ENCODE data around the gene ZNF32. TPM values are rescaled to one million over a fixed set of nuclear protein-coding genes. Genes with fewer than 3 reads are reported as not detected.
"Not testable (repeated sequence)": the region's sequence is repeated elsewhere in the genome, so short reads cannot be mapped to it uniquely, and the experiment has no call there.

The ZNF32 gene
- total RNA-seq, 1 donor from 2014 or later: 25.7 TPM

- Mint-ChIP-seq H3K4me1 (ENCODE audit: unreplicated experiment) (peaks cover 2% of the 10 kb centered on the region), H3K36me3 (ENCODE audit: low read depth, unreplicated experiment) (peaks cover 48% of the 10 kb centered on the region), H3K27me3 (ENCODE audit: unreplicated experiment) (peaks cover 6% of the 10 kb centered on the region), H3K4me3 (ENCODE audit: unreplicated experiment) (peak overlapping the region; percentile 54), H3K9me3 (ENCODE audit: unreplicated experiment) (peaks cover 37% of the 10 kb centered on the region), H3K27ac (ENCODE audit: unreplicated experiment) (no peak overlapping the region)
- TF ChIP-seq CTCF (IDR thresholded peaks at IDR 0.05; ENCODE audit: unreplicated experiment): no peak
- no peak for DNase-seq (ENCODE audit: low spot score)
Measured at GRCh38 chr10:43645866-43646265, 2.8 kb downstream of the ZNF32 start.

DNA sequence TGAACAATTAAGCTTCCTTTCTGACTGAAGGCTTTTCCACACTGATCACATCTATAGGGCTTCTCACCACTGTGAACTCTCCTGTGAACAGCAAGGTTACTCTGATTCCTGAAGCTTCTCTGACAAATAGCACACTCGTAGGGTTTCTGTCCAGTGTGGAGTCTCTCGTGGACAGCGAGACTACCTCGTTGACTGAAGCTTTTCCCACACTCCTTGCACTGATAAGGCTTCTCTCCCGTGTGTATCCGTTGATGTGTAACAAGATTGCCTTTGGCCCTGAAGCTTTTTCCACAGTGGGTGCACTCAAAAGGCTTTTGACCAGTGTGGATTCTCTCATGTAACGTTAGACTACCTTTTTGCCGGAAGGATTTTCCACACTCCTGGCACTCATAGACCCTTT is 4.4 kb downstream of the ZNF32 start:
- peaks cover 5% of the 10 kb centered on the region for H3K27me3 Mint-ChIP-seq (ENCODE audit: unreplicated experiment)
- H3K9me3 Mint-ChIP-seq (ENCODE audit: unreplicated experiment): peaks cover 37% of the 10 kb centered on the region
- peaks cover 48% of the 10 kb centered on the region for H3K36me3 Mint-ChIP-seq (ENCODE audit: low read depth, unreplicated experiment)
- peak overlapping the region; percentile 79 for H3K4me3 Mint-ChIP-seq (ENCODE audit: unreplicated experiment)
- H3K4me1 Mint-ChIP-seq (ENCODE audit: unreplicated experiment): peaks cover 2% of the 10 kb centered on the region
- no peak overlapping the region for H3K27ac Mint-ChIP-seq (ENCODE audit: unreplicated experiment)
- TF ChIP-seq CTCF (IDR thresholded peaks at IDR 0.05; ENCODE audit: unreplicated experiment): no peak
- no peak for DNase-seq (ENCODE audit: low spot score)

GRCh38 chr10:43640603-43641002 is 8.1 kb downstream of the ZNF32 start:
- no peak overlapping the region for H3K27ac Mint-ChIP-seq (ENCODE audit: unreplicated experiment)
- peaks cover 30% of the 10 kb centered on the region for H3K36me3 Mint-ChIP-seq (ENCODE audit: low read depth, unreplicated experiment)
- peaks cover 22% of the 10 kb centered on the region for H3K9me3 Mint-ChIP-seq (ENCODE audit: unreplicated experiment)
- H3K4me3 Mint-ChIP-seq (ENCODE audit: unreplicated experiment): no peak overlapping the region
- DNase-seq (ENCODE audit: low spot score): no peak
- H3K27me3 Mint-ChIP-seq (ENCODE audit: unreplicated experiment): peaks cover 3% of the 10 kb centered on the region
- H3K4me1 Mint-ChIP-seq (ENCODE audit: unreplicated experiment): no peaks in the 10 kb centered on the region
- no peak for TF ChIP-seq CTCF (IDR thresholded peaks at IDR 0.05; ENCODE audit: unreplicated experiment)

GRCh38 chr10:43635816-43636215 is 12.9 kb downstream of the ZNF32 start:
- not testable (repeated sequence) for H3K4me3 Mint-ChIP-seq (ENCODE audit: unreplicated experiment); DNase-seq (ENCODE audit: low spot score); H3K4me1 Mint-ChIP-seq (ENCODE audit: unreplicated experiment); H3K27ac Mint-ChIP-seq (ENCODE audit: unreplicated experiment); H3K27me3 Mint-ChIP-seq (ENCODE audit: unreplicated experiment); H3K36me3 Mint-ChIP-seq (ENCODE audit: low read depth, unreplicated experiment); H3K9me3 Mint-ChIP-seq (ENCODE audit: unreplicated experiment)

- Mint-ChIP-seq H3K36me3 (ENCODE audit: low read depth, unreplicated experiment) (no peaks in the 10 kb centered on the region), H3K27me3 (ENCODE audit: unreplicated experiment) (peaks cover 3% of the 10 kb centered on the region), H3K4me3 (ENCODE audit: unreplicated experiment) (no peak overlapping the region), H3K27ac (ENCODE audit: unreplicated experiment) (no peak overlapping the region), H3K9me3 (ENCODE audit: unreplicated experiment) (peaks cover 6% of the 10 kb centered on the region), H3K4me1 (ENCODE audit: unreplicated experiment) (no peaks in the 10 kb centered on the region)
- no peak for DNase-seq (ENCODE audit: low spot score)
- no peak for TF ChIP-seq CTCF (IDR thresholded peaks at IDR 0.05; ENCODE audit: unreplicated experiment)
Measured at GRCh38 chr10:43628956-43629355, 19.7 kb downstream of the ZNF32 start.

DNA sequence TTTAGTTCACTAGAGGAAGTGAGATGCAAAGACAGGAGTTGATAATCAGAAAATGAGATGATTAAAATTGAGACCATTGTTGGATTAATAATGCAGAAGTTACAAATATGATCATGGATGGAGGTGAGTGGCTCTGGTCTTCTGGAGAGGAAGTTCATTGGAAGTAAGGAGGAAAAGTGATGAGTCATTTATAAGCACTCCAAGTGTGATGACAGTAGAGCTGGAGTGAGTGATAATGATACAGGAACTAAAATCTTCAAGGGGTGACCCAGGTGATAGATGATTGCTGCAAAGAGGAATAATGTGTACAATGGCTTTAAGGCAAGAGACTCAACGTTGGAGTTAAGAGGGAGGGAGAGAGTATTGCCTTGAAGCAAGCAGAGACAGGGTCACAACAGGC is 20.7 kb downstream of the ZNF32 start:
- Mint-ChIP-seq H3K27ac (ENCODE audit: unreplicated experiment) (no peak overlapping the region), H3K9me3 (ENCODE audit: unreplicated experiment) (peaks cover 6% of the 10 kb centered on the region), H3K4me1 (ENCODE audit: unreplicated experiment) (no peaks in the 10 kb centered on the region), H3K4me3 (ENCODE audit: unreplicated experiment) (no peak overlapping the region), H3K36me3 (ENCODE audit: low read depth, unreplicated experiment) (no peaks in the 10 kb centered on the region), H3K27me3 (ENCODE audit: unreplicated experiment) (peaks cover 3% of the 10 kb centered on the region)
- no peak for DNase-seq (ENCODE audit: low spot score)
- TF ChIP-seq CTCF (IDR thresholded peaks at IDR 0.05; ENCODE audit: unreplicated experiment): no peak

All from endothelial cell (in vitro differentiated cells).